ENCODE data around the gene HTR3C. TPM values are rescaled to one million over a fixed set of nuclear protein-coding genes. Genes with fewer than 3 reads are reported as not detected.

The HTR3C gene
- not detected for total RNA-seq
- polyA plus RNA-seq (2013, experiment 1 of 2): not detected
- not detected for polyA plus RNA-seq (2013, experiment 2 of 2)
- long read RNA-seq, experiment 1: 0 reads
- long read RNA-seq, experiment 2: 0 reads
- long read RNA-seq, experiment 3: 0 reads
- long read RNA-seq, experiment 4: 0 reads

DNA sequence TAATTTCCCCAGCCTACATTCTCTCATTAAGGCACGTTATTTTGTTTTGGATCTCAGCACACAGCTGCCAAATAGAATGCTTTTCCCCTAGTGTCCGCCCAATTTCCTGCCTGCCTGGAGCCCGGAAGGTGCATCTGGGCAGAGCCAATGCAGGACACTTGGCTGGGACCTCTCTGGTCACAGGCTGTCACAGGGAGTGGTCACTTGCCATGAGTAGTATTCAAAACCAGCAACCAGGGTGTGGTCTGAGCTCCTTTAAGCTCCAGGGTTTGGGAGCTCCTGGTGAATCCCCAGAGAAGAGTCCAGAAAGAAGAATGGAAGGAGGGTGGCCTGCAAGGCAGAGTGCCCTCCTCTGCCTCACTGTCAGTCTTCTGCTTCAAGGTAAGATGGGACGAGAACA is at the start of gene HTR3C:
Gene HTR3C, plus strand, starts transcription at position 281 of the 400 bp plus-strand sequence. Its CDS starts 34 bp downstream, at position 315.
- 82 to 87% methylated on average over 2 to 4 of the region's 4 CpGs for WGBS, 2 experiments (ENCODE audit: insufficient coverage in 1 of 2, insufficient read length in 1 of 2)
- Mint-ChIP-seq H3K4me3 (no peak within 1 kb of the TSS), H3K27me3 (ENCODE audit: insufficient read depth) (peaks cover 12% of the 10 kb centered on the region), H3K9me3 (no peaks in the 10 kb centered on the region), H3K4me1 (no peaks in the 10 kb centered on the region), H3K36me3 (ENCODE audit: low read depth) (no peaks in the 10 kb centered on the region), H3K27ac (no peak within 1 kb of the TSS)
- H3K9me3 ChIP-seq (ENCODE audit: control insufficient read depth, low read length): no peaks in the 10 kb centered on the region
- DNase-seq: no peak
- peaks cover 8% of the 10 kb centered on the region for H3K27me3 ChIP-seq (ENCODE audit: control insufficient read depth, insufficient read depth, low read length, poor library complexity, severe bottlenecking)
- H3K4me3 ChIP-seq (ENCODE audit: low read length): no peak within 1 kb of the TSS
- H3K27ac ChIP-seq (ENCODE audit: low read depth, low read length): no peak within 1 kb of the TSS
- no peak within 1 kb of the TSS for H3K9ac ChIP-seq (ENCODE audit: extremely low read depth, low read length, poor library complexity, severe bottlenecking)
- H3K4me1 ChIP-seq (ENCODE audit: control insufficient read depth, insufficient read depth, low read length): no peaks in the 10 kb centered on the region
- H3K36me3 ChIP-seq (ENCODE audit: control insufficient read depth, insufficient read depth, low read length): no peaks in the 10 kb centered on the region
- TF ChIP-seq CTCF (conservative IDR thresholded peaks at IDR 0.05): no peak

GRCh38 chr3:184003187-184003967 is 49.5 kb upstream of the HTR3C start:
- no peak overlapping the region for H3K4me3 ChIP-seq (ENCODE audit: low read length)
- no peak overlapping the region for H3K9ac ChIP-seq (ENCODE audit: extremely low read depth, low read length, poor library complexity, severe bottlenecking)
- H3K4me1 ChIP-seq (ENCODE audit: control insufficient read depth, insufficient read depth, low read length): peaks cover 11% of the 10 kb centered on the region
- no peak overlapping the region for H3K27ac ChIP-seq (ENCODE audit: low read depth, low read length)
- H3K27me3 ChIP-seq (ENCODE audit: control insufficient read depth, insufficient read depth, low read length, poor library complexity, severe bottlenecking): no peaks in the 10 kb centered on the region
- Mint-ChIP-seq H3K36me3 (ENCODE audit: low read depth) (no peaks in the 10 kb centered on the region), H3K4me3 (no peak overlapping the region), H3K9me3 (no peaks in the 10 kb centered on the region), H3K27me3 (ENCODE audit: insufficient read depth) (no peaks in the 10 kb centered on the region), H3K27ac (peak overlapping the region; percentile 36), H3K4me1 (peaks cover 43% of the 10 kb centered on the region)
- 63 to 81% methylated on average over 3 to 5 of the region's 5 CpGs for WGBS, 2 experiments (ENCODE audit: insufficient coverage in 1 of 2, insufficient read length in 1 of 2)
- peaks cover 6% of the 10 kb centered on the region for H3K36me3 ChIP-seq (ENCODE audit: control insufficient read depth, insufficient read depth, low read length)
- TF ChIP-seq CTCF (conservative IDR thresholded peaks at IDR 0.05): no peak
- H3K9me3 ChIP-seq (ENCODE audit: control insufficient read depth, low read length): no peaks in the 10 kb centered on the region
- no peak for DNase-seq

- 100% methylated on average over 1 of the region's 2 CpGs for WGBS, 2 experiments (ENCODE audit: insufficient coverage in 1 of 2, insufficient read length in 1 of 2)
- Histone ChIP-seq H3K27ac (ENCODE audit: low read depth, low read length) (no peak overlapping the region), H3K9ac (ENCODE audit: extremely low read depth, low read length, poor library complexity, severe bottlenecking) (no peak overlapping the region), H3K4me1 (ENCODE audit: control insufficient read depth, insufficient read depth, low read length) (peaks cover 11% of the 10 kb centered on the region), H3K9me3 (ENCODE audit: control insufficient read depth, low read length) (no peaks in the 10 kb centered on the region), H3K27me3 (ENCODE audit: control insufficient read depth, insufficient read depth, low read length, poor library complexity, severe bottlenecking) (no peaks in the 10 kb centered on the region), H3K4me3 (ENCODE audit: low read length) (no peak overlapping the region), H3K36me3 (ENCODE audit: control insufficient read depth, insufficient read depth, low read length) (peaks cover 9% of the 10 kb centered on the region)
- Mint-ChIP-seq H3K36me3 (ENCODE audit: low read depth) (peaks cover 2% of the 10 kb centered on the region), H3K4me1 (peaks cover 44% of the 10 kb centered on the region), H3K4me3 (no peak overlapping the region), H3K27ac (no peak overlapping the region), H3K27me3 (ENCODE audit: insufficient read depth) (no peaks in the 10 kb centered on the region), H3K9me3 (no peaks in the 10 kb centered on the region)
- no peak for DNase-seq
- no peak for TF ChIP-seq CTCF (conservative IDR thresholded peaks at IDR 0.05)
Observed at GRCh38 chr3:184004476-184004875, 48.4 kb upstream of the HTR3C start.

Data from endodermal cell (in vitro differentiated cells).